LHCN-M2 (cell line): ENCODE measurements around the gene PTPN22. TPM values are rescaled to one million over a fixed set of nuclear protein-coding genes. Genes with fewer than 3 reads are reported as not detected.

Experiments
- DNase-seq: peaks from one replicate; pipeline ENCODE4 v3.0.0-alpha.2; 2012; ENCODE audit warnings: low read depth
- total RNA-seq: library from RNA; depleted of rRNA; stranded (reverse); fragments of >200 nt; gene quantifications from 2 replicates; pipeline ENCODE4 v1.2.3, GENCODE V29; 2014

The PTPN22 gene
- total RNA-seq, 1 experiment from 2014 or later = 11.1 TPM

GRCh38 chr1:113852694-113853093 is 18.8 kb downstream of the PTPN22 start:
- peak; percentile 50 for DNase-seq

- DNase-seq = no peak
These were observed 21.2 kb downstream of the PTPN22 start for GRCh38 chr1:113850127-113850796.

GRCh38 chr1:113849072-113849471 is 22.4 kb downstream of the PTPN22 start:
- DNase-seq = no peak

GRCh38 chr1:113846391-113847035 is 25.0 kb downstream of the PTPN22 start:
- no peak for DNase-seq

GRCh38 chr1:113836534-113836933 is 35.0 kb downstream of the PTPN22 start:
- no peak for DNase-seq

GRCh38 chr1:113835686-113836290 is 35.7 kb downstream of the PTPN22 start:
- DNase-seq = peak; percentile 57

- no peak for DNase-seq
These were observed 36.8 kb downstream of the PTPN22 start for GRCh38 chr1:113834716-113835115.

GRCh38 chr1:113830039-113830438 is 41.5 kb downstream of the PTPN22 start:
- DNase-seq = no peak

GRCh38 chr1:113821916-113822315 is 49.6 kb downstream of the PTPN22 start:
- no peak for DNase-seq

- DNase-seq = no peak
These were observed 52.9 kb downstream of the PTPN22 start for GRCh38 chr1:113818578-113818977.

- no peak for DNase-seq
These were observed 58.3 kb downstream of the PTPN22 start for GRCh38 chr1:113813218-113813617.

GRCh38 chr1:113812661-113813135 is 58.8 kb downstream of the PTPN22 start:
- DNase-seq = no peak

GRCh38 chr1:113811888-113812660 is 59.4 kb downstream of the PTPN22 start, which contains the start of gene RSBN1:
RSBN1 (minus strand) TSS chr1:113812476; CDS start chr1:113812412, 64 bp downstream.
- DNase-seq = peak; percentile 99

GRCh38 chr1:113811156-113811887 is 60.2 kb downstream of the PTPN22 start:
- no peak for DNase-seq

- peak; percentile 7 for DNase-seq
These were observed 61.6 kb downstream of the PTPN22 start for GRCh38 chr1:113809670-113810602.

GRCh38 chr1:113808450-113809195 is 62.9 kb downstream of the PTPN22 start:
- DNase-seq = no peak

GRCh38 chr1:113805639-113806038 is 65.9 kb downstream of the PTPN22 start:
- DNase-seq = no peak

GRCh38 chr1:113805256-113805531 is 66.3 kb downstream of the PTPN22 start:
- no peak for DNase-seq

GRCh38 chr1:113804421-113805255 is 66.9 kb downstream of the PTPN22 start:
- peak; percentile 64 for DNase-seq
